Stimulated activated CD8-positive, alpha-beta memory T cell treated with anti-CD3 and anti-CD28 coated beads, Interleukin-15, amount 100 ng/mL, for 48 hours (primary cell): ENCODE data around the gene TRABD2B.

Source experiments
- DNase-seq, 2 donors: peaks; one replicate each; pipeline ENCODE4 v3.0.0-alpha.2; 2020; ENCODE audit warnings: low read depth in 2 of 2

TRABD2B gene

GRCh38 chr1:47935856-47936255 lies 61.3 kb downstream of the TRABD2B start:
- DNase-seq = no peak

GRCh38 chr1:47935163-47935562 lies 62.0 kb downstream of the TRABD2B start:
- no peak for DNase-seq

DNA sequence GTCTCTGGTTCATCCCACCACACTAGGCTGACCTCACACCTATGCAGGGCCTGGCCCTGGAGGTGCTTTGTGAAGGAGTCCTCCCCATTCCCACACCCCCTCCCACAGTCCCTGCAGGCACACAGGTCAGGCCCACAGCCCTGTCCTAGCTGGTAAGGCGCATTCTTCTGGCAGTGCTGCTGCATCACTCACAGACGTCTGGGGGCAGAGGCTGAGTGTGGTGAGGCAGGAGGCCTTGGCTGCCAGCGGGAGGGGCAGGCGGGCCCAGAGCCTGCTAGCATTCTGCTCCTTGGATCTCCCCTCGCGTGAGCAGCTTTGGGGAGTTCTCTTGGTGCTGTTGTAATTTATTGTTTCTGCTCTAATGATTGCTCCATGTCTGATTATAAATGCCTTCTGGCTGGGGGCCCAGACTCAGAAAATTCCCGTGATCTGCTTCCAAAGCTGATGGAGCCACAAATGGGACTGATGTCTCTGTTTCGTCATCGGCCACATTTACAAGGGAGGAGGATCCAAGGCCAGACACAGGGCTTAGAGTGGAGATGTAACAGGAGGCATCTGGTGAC lies 62.9 kb downstream of the TRABD2B start:
- DNase-seq = no peak

DNA sequence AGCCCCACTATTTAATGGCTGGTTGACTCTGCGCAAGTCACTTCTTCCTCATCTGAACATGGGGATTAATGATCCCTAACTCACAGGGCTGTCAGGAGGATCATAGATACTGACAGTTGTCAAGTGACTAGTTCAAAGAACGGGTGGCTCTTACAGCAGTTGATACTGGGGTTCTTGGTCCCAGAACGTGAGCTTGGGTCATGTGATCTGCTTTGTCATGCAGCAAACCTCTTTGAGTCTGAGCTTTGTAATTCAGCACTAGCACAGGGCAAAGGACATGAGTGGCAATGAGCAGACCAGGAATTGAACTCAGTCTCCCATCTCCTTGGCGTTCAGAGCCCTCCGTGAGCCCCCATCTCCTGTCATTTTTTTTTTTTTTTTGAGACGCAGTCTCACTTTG lies 64.4 kb downstream of the TRABD2B start:
- no peak for DNase-seq

DNA sequence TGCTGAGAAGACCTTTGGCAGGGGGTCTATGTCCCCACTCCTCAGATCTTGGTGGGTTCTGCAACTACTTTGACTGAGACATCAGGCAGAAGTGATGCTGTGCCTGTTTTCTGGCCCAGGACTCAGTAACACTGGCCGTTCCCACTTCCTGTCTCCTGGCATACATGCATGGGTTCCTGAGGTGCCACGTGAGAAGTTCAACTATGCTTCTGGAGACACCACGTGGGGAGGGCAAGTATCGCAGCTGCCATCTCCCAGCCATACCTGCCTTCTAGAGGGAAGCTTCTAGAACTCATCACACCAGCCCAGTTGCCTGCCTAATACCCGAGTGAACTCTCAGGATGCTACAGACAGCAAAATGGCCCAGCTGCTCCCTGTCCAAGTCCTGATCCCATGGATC lies 65.8 kb downstream of the TRABD2B start:
- no peak for DNase-seq

DNA sequence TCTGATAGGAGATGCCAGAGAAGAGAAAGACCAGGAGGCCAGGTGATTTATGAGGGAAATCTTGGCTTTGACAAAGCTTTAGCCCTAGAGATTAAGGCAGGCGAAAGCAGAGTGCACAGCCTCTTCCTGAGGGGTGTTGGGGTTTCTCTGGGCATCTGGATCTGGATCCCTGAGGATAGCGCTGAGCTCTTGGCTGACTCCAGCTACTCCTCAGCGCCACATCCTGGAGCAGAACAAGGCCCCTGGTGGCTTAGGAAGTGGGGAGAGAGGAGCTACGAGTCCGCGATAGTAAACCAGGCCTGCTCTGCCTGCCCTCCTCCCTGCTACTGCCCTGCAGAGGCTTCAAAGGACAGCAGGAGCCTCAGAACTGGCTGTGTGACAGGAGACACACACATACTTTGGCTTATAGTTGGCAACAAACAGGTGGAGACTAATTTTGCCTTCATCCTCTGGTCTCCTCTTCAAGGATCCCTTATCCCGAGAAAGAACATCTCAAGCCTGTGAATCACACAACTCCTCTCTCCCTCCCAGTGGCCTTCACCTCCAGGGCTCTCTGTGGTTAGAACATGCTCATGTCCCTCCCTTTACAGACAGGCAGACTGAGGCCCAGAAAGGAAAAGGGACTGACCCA lies 66.9 kb downstream of the TRABD2B start:
- DNase-seq = no peak

- no peak for DNase-seq
Measured at GRCh38 chr1:47927165-47927564, 70.0 kb downstream of the TRABD2B start.

DNA sequence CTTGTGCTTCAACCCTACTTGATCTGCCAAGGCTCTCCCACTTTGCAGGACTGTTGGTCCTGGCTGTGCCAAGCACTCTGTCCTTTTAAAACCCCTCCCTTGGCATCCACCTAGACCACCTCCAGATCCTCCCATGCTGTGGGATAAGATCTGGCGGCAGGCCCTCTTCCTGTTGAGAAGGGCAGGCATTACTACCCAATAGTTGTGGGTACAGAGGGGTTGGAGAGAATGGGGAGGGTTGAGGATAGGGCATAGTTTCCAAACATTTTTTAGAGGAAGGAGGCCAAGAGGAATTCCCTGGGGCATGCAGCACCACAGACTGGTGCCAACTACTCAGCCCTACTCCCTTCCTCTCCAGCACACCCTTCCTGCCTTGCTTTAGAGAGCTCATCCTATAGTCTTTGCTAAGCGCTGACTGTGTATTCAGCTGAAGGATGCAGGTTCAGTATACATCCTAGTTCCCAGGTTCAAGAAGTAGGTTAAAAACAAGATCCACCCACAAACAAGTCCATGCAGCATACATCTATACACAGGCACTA lies 70.7 kb downstream of the TRABD2B start:
- DNase-seq = no peak

- DNase-seq = no peak
Measured at GRCh38 chr1:47924270-47925048, 72.7 kb downstream of the TRABD2B start.

- no peak for DNase-seq
Measured at GRCh38 chr1:47921935-47922415, 75.2 kb downstream of the TRABD2B start.

DNA sequence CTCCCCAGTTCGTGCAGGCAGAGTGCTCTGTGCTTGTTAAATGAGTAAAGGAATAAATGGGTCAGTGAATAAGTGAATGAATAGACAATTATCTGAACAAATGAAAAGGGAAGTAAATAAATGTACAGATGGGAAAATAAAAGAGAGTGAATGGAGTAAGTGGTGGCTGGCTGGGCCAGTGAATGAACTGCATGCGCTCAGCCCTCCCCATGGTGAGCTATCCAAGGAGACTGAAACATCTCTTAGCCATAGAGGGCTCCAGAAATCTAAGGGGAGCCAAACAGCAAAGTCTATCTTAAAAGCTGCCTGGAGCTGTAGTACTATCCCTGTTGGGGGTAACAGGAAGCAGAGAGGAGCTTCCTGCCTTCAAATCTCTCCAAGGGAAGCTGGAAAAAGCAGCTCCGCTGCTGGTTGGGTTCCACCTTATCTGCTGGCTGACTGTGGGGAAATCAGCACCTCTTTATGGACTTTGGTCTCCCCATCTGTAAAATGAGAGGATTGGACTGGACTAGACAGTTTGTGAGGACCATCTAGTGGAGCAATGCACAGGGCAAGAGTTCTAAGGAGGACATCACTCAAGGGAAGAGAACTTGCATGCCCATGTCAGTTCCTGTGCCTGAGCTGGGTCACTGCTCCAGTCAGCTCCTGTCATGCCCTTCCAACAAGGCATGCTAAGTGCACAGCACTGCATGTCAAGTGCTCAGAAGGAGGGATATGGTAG lies 77.9 kb downstream of the TRABD2B start:
- DNase-seq = no peak

GRCh38 chr1:47918257-47918867 lies 78.8 kb downstream of the TRABD2B start:
- no peak for DNase-seq

- no peak for DNase-seq
Measured at GRCh38 chr1:47917687-47918086, 79.5 kb downstream of the TRABD2B start.

DNA sequence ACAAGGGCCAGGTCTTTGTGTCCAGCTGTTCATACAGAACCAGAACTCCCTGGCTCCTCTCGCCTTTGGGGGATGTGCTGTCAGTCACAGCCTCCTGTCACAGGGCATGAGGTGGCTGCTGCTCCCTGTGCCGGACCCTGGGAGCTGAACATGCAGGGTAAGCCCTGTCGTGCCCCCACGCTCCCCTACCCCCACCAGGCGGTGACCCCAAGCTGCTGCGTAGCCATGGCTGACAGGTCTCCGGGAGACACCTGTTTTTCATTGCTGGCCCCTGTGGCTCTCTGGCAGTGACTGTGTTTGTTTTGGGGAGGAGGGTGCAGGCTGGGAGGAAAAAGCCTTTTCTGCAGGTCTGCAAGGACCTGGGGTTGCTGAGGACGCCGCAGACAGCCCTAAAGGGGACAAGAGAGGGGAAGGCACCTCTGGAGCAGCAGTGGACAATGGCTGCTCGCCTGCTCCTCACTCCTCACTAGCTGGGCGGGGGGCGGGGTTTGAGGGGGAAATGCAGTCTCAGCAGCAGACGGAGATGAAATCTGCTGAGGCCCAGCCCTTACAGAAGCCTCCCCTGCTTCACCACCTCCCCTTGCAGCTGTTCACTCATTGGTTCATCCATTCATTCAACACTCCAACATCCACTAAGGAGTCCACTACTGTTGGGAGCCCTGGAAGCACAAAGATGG lies 81.4 kb downstream of the TRABD2B start:
- DNase-seq = no peak

DNA sequence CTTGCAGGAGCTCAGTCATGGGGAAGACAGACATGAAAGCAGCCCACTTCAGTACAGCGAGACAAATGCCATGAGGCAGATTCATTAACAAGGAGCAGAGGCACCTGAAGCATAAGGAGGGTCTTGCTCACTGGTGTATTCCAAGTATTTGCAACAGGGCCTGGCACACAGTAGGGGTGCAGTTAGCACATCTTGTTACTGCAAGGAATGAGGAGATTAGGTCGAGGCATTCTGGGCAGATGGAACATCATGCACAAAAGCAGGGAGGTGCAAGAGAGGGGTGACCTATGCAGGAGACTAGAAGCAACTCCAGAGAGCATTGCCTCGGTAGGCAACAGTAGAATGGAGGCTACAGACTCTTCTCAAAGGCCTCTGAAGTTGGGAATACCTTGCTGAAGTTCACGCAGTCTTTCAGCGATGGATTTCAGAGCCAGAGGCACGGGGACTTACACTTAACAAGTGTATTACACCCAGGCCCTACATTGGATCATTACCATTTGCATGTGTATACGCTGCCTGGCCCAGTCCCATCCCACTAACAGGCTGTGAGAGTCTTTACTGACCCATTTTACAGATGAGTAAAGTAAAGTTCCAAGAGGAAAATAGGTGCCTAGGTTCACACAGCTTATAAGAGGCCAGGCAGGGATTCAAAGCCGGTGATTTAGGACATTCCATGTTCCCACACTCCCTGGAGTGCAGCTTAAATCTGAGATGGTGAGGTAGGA lies 82.1 kb downstream of the TRABD2B start:
- DNase-seq = no peak

DNA sequence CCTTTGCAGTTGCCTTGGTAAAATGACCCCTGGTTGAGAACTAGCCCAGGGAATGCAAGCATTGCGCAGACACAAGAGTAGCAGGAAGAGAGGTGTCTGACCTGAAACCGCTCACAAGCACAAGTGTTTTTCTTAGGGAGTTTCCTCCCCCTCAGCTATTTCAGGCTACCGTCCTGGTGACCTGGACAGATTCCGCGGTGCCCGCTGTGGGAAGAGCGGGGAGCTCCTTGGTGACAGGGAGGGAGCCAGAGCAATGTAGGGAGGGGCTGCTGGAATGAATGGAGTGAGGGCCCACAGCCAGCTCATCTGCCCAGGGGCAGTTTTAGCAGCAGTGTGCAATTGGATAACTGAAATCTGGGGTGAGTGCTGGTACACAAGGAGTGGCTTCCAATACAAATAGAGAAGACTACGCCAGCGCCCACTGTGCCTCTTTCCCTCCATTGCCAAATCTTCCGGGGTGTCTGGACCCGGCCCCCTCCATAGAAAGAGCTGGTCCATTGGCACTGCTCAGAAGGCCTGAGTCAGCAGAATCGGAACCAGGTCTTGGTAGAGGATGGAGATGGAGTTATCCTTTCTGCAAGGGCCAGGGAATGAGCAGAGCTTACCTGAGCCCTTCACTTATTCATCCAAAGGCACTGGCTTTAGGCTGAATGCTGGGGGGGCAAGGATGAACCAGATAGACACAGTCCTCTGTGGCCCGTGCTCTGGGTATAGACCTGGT lies 82.8 kb downstream of the TRABD2B start:
- DNase-seq = no peak

- no peak for DNase-seq
Measured at GRCh38 chr1:47913225-47913823, 83.9 kb downstream of the TRABD2B start.

DNA sequence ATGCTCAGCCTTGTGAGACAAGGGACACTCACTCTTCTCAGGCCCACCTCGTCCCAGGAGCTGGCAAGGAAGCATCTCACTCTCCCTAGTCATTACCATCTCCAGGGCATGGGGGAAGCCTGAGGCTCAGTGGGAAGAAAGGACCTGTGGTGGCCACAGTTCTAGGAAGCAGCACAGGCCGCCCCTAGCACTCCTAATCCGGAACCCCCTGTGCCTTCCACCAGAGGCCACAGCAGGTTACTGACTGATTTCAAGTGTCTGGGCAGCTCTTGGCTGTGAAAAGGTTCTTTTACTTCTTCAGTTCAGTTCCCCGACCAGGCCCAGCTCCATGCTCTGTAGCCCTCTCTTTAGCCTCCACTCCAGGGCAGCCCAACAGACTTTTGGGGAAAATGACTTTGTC lies 84.4 kb downstream of the TRABD2B start:
- no peak for DNase-seq

DNA sequence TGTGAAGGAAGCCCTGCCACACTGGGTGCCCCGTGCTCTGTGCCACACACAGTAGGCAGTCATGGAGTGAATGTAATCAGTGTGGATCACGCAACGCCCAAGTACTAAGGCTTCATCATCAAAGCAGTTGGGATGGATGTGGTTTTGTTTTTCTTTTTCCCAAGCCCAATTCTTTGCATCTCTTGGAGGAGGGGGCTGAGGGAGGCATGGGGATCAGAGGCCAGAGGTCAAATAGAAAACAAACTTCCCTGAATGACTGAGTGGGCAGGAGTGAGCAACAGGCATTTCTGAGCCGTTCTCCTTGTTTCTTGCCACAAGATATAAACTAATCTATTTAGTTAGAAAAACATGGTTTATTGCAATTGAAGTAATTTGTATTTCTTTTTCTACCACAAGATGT lies 85.3 kb downstream of the TRABD2B start:
- no peak for DNase-seq
